GM12891 (cell line): ENCODE results near the gene CCDC159.

Experiments used
- POLR2A ChIP-seq: IDR thresholded peaks from 2 replicates; pipeline ENCODE4 v1.6.1; 2011; ENCODE audit warnings: low read depth, low read length, control low read depth
- POLR2AphosphoS5 ChIP-seq: IDR thresholded peaks from 2 replicates; pipeline ENCODE4 v1.6.1; 2011; ENCODE audit warnings: low read depth, low read length, control low read depth

DNA sequence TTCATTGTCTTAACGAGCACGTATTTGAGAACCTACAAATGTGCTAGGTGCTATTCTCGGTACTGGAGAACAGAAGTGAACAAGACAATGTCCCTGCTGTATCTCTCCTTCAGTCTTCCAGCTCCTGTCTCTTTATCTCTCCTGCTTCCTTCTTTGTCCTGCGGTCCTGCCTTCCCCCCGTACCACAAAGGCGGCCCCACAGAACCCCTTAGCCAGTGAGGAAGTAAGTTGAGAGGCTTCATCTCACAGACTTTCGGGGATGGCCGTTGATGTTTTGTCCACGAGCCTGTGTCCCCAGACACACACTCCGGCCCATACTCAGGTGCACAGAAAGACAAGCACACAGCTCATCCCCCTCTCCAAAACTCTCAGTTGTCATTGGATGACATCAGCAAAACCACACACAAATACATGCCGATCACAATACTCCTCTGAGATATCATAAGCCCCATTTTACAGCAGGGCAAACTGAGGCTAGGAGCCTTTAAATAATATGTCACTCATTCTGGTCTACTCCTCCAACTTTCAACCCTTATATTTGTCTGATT is 27.6 kb downstream of the CCDC159 start:
- TF ChIP-seq POLR2A (no peak), POLR2AphosphoS5 (no peak)
